A673 (cell line): ENCODE results near the gene DMKN.

Experiments
- EZH2 ChIP-seq: fragments of 200-600 bp; sonication (generic); IDR thresholded peaks from 2 replicates; pipeline ENCODE4 v1.6.1; 2017; ENCODE audit warnings: borderline replicate concordance, low read depth, mild to moderate bottlenecking, mixed read lengths, antibody characterized with exemption, low read length; ENCODE audit not compliant: poor library complexity, severe bottlenecking
- TF ChIP-seq, protein P1 (sequence below): fragments of 300-800, 200-600 bp; sonication (generic); conservative IDR thresholded peaks from 2 replicates; pipeline ENCODE4 v1.5.1; 2017; ENCODE audit warnings: low read depth, mild to moderate bottlenecking, antibody characterized with exemption, low read length, moderate library complexity, mixed read lengths

DNA sequence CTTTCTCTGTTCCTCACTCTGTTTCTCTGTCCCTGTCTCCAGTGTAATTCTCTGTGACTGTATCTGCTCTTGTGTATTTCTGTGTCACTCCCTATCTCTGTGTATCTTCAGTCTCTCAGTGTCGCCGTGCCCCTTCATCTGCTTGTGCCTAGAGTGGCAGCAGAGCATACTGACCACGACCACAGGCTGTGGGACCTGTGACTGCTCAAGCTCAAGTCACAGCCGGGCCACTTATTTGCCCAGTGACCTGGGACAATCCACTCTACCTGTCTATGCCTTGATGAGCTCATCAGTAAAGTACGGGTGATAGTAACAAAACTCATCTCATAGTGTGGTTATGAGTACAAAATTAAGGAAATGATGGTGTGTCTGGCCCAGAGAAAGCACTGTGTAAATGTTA, 40.6 kb upstream of the DMKN start:
- TF ChIP-seq, protein P1, sequence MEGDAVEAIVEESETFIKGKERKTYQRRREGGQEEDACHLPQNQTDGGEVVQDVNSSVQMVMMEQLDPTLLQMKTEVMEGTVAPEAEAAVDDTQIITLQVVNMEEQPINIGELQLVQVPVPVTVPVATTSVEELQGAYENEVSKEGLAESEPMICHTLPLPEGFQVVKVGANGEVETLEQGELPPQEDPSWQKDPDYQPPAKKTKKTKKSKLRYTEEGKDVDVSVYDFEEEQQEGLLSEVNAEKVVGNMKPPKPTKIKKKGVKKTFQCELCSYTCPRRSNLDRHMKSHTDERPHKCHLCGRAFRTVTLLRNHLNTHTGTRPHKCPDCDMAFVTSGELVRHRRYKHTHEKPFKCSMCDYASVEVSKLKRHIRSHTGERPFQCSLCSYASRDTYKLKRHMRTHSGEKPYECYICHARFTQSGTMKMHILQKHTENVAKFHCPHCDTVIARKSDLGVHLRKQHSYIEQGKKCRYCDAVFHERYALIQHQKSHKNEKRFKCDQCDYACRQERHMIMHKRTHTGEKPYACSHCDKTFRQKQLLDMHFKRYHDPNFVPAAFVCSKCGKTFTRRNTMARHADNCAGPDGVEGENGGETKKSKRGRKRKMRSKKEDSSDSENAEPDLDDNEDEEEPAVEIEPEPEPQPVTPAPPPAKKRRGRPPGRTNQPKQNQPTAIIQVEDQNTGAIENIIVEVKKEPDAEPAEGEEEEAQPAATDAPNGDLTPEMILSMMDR: no peak
- TF ChIP-seq EZH2: no peak
